Testis (tissue), 3 donors: ENCODE measurements around the gene PIAS4. TPM values are rescaled to one million over a fixed set of nuclear protein-coding genes. Genes with fewer than 3 reads are reported as not detected.

Source experiments
- DNase-seq: peaks from one replicate; pipeline ENCODE4 v3.0.0-alpha.2; 2019
- H3K27ac ChIP-seq, 2 donors: fragments of 200-600 bp; sonication (generic); one replicate each; pipeline ENCODE4 v1.5.1; 2019
- H3K27me3 ChIP-seq: fragments of 200-600 bp; sonication (generic); one replicate; pipeline ENCODE4 v1.5.1; 2019
- H3K36me3 ChIP-seq: fragments of 200-600 bp; sonication (generic); one replicate; pipeline ENCODE4 v1.5.1; 2017; ENCODE audit warnings: low read depth; ENCODE audit errors: missing control alignments
- H3K4me1 ChIP-seq: fragments of 200-600 bp; sonication (generic); one replicate; pipeline ENCODE4 v1.5.1; 2019
- H3K4me3 ChIP-seq, 2 donors: fragments of 200-600 bp; sonication (generic); one replicate each; pipeline ENCODE4 v1.5.1; 2017 to 2019
- H3K9me3 ChIP-seq: fragments of 200-600 bp; sonication (generic); one replicate; pipeline ENCODE4 v1.5.1; 2017
- CTCF ChIP-seq, 3 experiments: fragments of 450-650 bp in 2 of 3; fragments of 200-600 bp in 1 of 3; sonication (generic) in 1 of 3; IDR thresholded peaks; one replicate each; pipeline ENCODE4 v1.5.1; 2016 to 2019; ENCODE audit warnings: antibody characterized with exemption in 3 of 3, mild to moderate bottlenecking in 2 of 3, moderate library complexity in 1 of 3
- POLR2A ChIP-seq: fragments of 450-650 bp; IDR thresholded peaks from one replicate; pipeline ENCODE4 v1.6.1; 2017; ENCODE audit warnings: antibody characterized with exemption, mild to moderate bottlenecking, moderate library complexity
- WGBS, 2 donors: methylation state at CpG; one replicate each; pipeline ENCODE4 v1.1.5; 2018; 5-methylcytosine and 5-hydroxymethylcytosine counted together
- intact Hi-C: fragments of 100-400 bp; cut with DNase I; formaldehyde crosslinking; loops from one replicate; pipeline ENCODE4 v1.15.1; 2023; ENCODE audit warnings: low total_unique reads
- polyA plus RNA-seq: library from polyadenylated mRNA; stranded (reverse); fragments of 350-450 nt; fragmentation: Illumina TruSeq; extraction: RNeasy Lipid Tissue Mini Kit (QIAGEN cat#74804); gene quantifications from one replicate; pipeline ENCODE4 v1.2.3, GENCODE V29; 2014; ENCODE audit warnings: low read depth, low replicate concordance; ENCODE audit not compliant: insufficient read depth
- total RNA-seq, 2 donors: library from RNA; depleted of rRNA; stranded (reverse); fragments of >200 nt; gene quantifications; one replicate each; pipeline ENCODE4 v1.2.3, GENCODE V29; 2016

Gene PIAS4
- total and polyA plus RNA-seq, 3 donors from 2014 or later: 89.1 to 142 (median 94.5) TPM

GRCh38 chr19:4077800-4078684 lies 70.5 kb downstream of the PIAS4 start:
- peak; percentile 76 for DNase-seq

DNA sequence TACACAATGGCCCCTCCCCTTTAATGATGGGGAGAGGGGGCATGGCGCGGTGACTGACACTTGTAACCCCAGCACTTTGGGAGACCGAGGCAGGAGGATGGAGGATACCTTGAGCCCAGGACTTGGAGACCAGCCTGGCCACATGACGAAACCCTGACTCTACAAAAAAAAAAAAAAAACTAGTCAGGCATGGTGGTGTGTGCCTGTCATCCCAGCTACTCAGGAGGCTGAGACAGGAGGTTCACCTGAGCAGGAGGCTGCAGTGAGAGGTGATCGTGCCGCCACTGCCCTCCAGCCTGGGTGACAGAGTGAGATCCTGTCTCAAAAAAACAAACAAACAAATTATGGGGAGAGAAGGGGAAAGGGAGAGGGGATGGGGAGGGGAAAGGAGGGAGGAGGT lies 72.9 kb downstream of the PIAS4 start:
- Histone ChIP-seq H3K27me3 (no peaks in the 10 kb centered on the region), H3K4me1 (peaks cover 4% of the 10 kb centered on the region), H3K27ac (no peak overlapping the region), H3K9me3 (no peaks in the 10 kb centered on the region), H3K4me3 (no peak overlapping the region), H3K36me3 (no peaks in the 10 kb centered on the region)
- TF ChIP-seq POLR2A (no peak), CTCF (IDR thresholded peaks at IDR 0.05) (no peak)
- intact Hi-C loops: no loop called here
- WGBS, 2 donors: 79 to 88% methylated on average over 6 of the region's 6 CpGs
- DNase-seq: no peak

More at GRCh38 chr19:4077800-4078684, 70.5 kb downstream of the PIAS4 start:
- Histone ChIP-seq H3K27me3 (no peaks in the 10 kb centered on the region), H3K4me1 (peaks cover 4% of the 10 kb centered on the region), H3K27ac (peak overlapping the region; percentile 60 to 80), H3K4me3 (peak overlapping the region; percentile 55 to 65), H3K36me3 (no peaks in the 10 kb centered on the region), H3K9me3 (no peaks in the 10 kb centered on the region)
- 17 to 32% methylated on average over 14 to 33 of the region's 33 CpGs for WGBS, 2 donors
- intact Hi-C loops: no loop called here
- TF ChIP-seq CTCF (IDR thresholded peaks at IDR 0.05): no peak
- no peak for TF ChIP-seq POLR2A

DNA sequence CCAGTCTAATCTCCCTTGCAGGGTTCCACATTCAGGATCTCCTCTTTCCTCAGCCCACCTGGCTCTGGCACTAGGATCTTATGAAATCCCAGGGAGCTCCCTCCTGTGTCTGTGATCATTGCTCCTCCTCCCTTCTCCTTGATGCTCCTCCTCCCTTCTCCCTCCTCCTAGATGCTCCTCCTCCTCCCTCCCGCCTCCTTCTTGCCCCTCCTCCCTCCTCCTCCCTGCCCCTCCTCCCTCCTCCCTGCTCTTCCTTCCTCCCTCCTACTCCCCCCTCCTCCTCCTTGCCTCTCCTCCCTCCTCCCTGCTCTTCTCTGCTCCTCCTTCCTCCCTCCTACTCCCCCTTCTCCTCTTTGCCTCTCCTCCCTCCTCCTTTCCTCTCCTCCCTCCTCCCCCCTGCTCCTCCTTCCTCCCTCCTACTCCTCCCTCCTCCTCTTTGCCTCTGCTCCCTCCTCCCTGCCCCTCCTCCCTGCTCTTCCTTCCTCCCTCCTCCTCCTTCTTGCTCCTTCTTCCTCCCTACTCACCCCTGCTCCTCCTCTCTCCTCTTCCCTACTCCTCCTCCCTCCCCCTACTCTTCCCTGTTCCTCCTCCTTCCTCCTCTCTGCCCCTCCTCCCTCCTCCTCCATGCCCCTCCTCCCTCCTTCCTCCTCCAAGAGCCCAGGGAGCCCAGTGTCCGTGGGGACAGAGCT lies 74.0 kb downstream of the PIAS4 start:
- Histone ChIP-seq H3K4me1 (peaks cover 4% of the 10 kb centered on the region), H3K27ac (no peak overlapping the region), H3K9me3 (no peaks in the 10 kb centered on the region), H3K27me3 (no peaks in the 10 kb centered on the region), H3K4me3 (no peak overlapping the region), H3K36me3 (no peaks in the 10 kb centered on the region)
- no peak for DNase-seq
- TF ChIP-seq CTCF (IDR thresholded peaks at IDR 0.05) (no peak), POLR2A (no peak)
- intact Hi-C loops: no loop called here
- WGBS, 2 donors: 44 to 47% methylated on average over 2 of the region's 2 CpGs

GRCh38 chr19:4082172-4082571 lies 74.6 kb downstream of the PIAS4 start:
- Histone ChIP-seq H3K4me3 (no peak overlapping the region), H3K4me1 (peaks cover 4% of the 10 kb centered on the region), H3K36me3 (no peaks in the 10 kb centered on the region), H3K9me3 (no peaks in the 10 kb centered on the region), H3K27me3 (no peaks in the 10 kb centered on the region), H3K27ac (no peak overlapping the region)
- 95 to 96% methylated on average over 3 to 9 of the region's 9 CpGs for WGBS, 2 donors
- no peak for DNase-seq
- intact Hi-C loops: no loop called here
- TF ChIP-seq POLR2A (no peak), CTCF (IDR thresholded peaks at IDR 0.05) (no peak)
